Heart right ventricle (tissue), 16 donors: ENCODE data around the gene MORC2. TPM values are rescaled to one million over a fixed set of nuclear protein-coding genes. Genes with fewer than 3 reads are reported as not detected.

ENCODE experiments used
- ATAC-seq, 8 donors: fragments of 200-7000 bp; cut with Tn5 transposase; one replicate each; pipeline ENCODE4 v1.9.1; 2020; ENCODE audit warnings: mild to moderate bottlenecking in 8 of 8, moderate library complexity in 8 of 8, moderate number of reproducible peaks in 1 of 8
- DNase-seq, 2 donors: peaks; one replicate each; pipeline ENCODE4 v3.0.0-alpha.2; 2020
- H3K27ac ChIP-seq, 10 donors: fragments of 200-600 bp; sonication (generic) in 2 of 10; one replicate each; pipeline versions ENCODE4 v1.5.0 to v1.8.0; 2020 to 2022; ENCODE audit warnings: mild to moderate bottlenecking in 3 of 10
- H3K27me3 ChIP-seq, 7 donors: fragments of 200-600 bp; one replicate each; pipeline ENCODE4 v1.8.0; 2021 to 2022; ENCODE audit warnings: mild to moderate bottlenecking in 2 of 7
- H3K36me3 ChIP-seq, 9 donors: fragments of 200-600 bp; sonication (generic) in 1 of 9; one replicate each; pipeline versions ENCODE4 v1.5.0 to v1.8.0; 2020 to 2022; ENCODE audit warnings: mild to moderate bottlenecking in 2 of 9
- H3K4me1 ChIP-seq, 9 donors: fragments of 200-600 bp; sonication (generic) in 1 of 9; one replicate each; pipeline versions ENCODE4 v1.5.0 to v1.8.0; 2020 to 2022; ENCODE audit warnings: mild to moderate bottlenecking in 4 of 9
- H3K4me3 ChIP-seq, 10 donors: fragments of 200-600 bp; sonication (generic) in 2 of 10; one replicate each; pipeline versions ENCODE4 v1.5.0 to v1.8.0; 2020 to 2022; ENCODE audit warnings: mild to moderate bottlenecking in 7 of 10, moderate library complexity in 2 of 10
- H3K9me3 ChIP-seq, 11 donors: fragments of 200-600 bp in 10 of 11; sonication (generic) in 2 of 11; one replicate each; pipeline versions ENCODE4 v1.5.0 to v1.8.0; 2013 to 2022; ENCODE audit warnings: mild to moderate bottlenecking in 2 of 11, control low read depth in 1 of 11, moderate library complexity in 1 of 11
- CTCF ChIP-seq, 9 donors: fragments of 200-600 bp; sonication (generic) in 2 of 9; IDR thresholded peaks; one replicate each; pipeline versions ENCODE4 v1.5.0 to v1.8.0; 2021 to 2022; ENCODE audit warnings: antibody characterized with exemption in 9 of 9, mild to moderate bottlenecking in 5 of 9, moderate library complexity in 1 of 9
- WGBS, 2 donors: extraction: QIAGEN DNeasy Blood & Tissue Kit; methylation state at CpG; one replicate each; pipeline ENCODE4 v1.1.7; 2013; ENCODE audit warnings: inconsistent platforms in 1 of 2; 5-methylcytosine and 5-hydroxymethylcytosine counted together
- intact Hi-C, 10 donors: fragments of 100-400 bp; cut with DNase I; formaldehyde crosslinking; loops; one replicate each; pipeline versions ENCODE4 v1.11.1 to v1.14.2; 2022
- polyA plus RNA-seq, 2 donors: library from polyadenylated mRNA; stranded (reverse); fragments of 200-250 nt; gene quantifications; one replicate each; pipeline ENCODE4 v1.2.3, GENCODE V29; 2013
- total RNA-seq, 10 donors: library from RNA; stranded (reverse); fragmentation: NEBNext Ultra II Directional in 3 of 10; extraction: Animal tissue kit (Norgen Biotek cat#: 25700) in 3 of 10; gene quantifications; one replicate each; pipeline versions ENCODE4 v1.2.1 to v1.2.4, GENCODE V29; 2021 to 2023
- donor health status: Arrhythmogenic right ventricular cardiomyopathy.
- donor health status: ischemic (EF 13 %, LVEDD 7.1; RV severe dilation, severe dysfunction).
- donor health status: healthy with polysubstance abuse.
- donor health status: DM: no; HTN: yes; CAD: no.
- donor health status: DM: no; HTN: no; CAD: no.
- donor health status: ischemic (EF 25% LVEDD 6.9; RV normal size, moderate dysfunction).
- donor health status: ischemic (EF 25% LVEDD 5.7; RV mildly dilated, moderate dysfunction).
- donor health status: healthy.
- donor health status: DM: yes; HTN: yes; CAD: no.
- donor health status: Ischemic cardiomyopathy.
- donor health status: ischemic (EF 35%, LVEDD 5.7; RV mildly dilated, moderate dysfunction).
- donor health status: nonischemic (EF 11% LVEDD 7.7; RV severe dilation, severe dysfunction).
- donor health status: DM: yes; HTN: yes; CAD: no.
- donor health status: PGD.
- donor health status: ischemic (EF 29% LVEDD 5.4; RV normal size, mild dysfunction).
- donor health status: nonischemic (EF 23%, LVEDD 6.1; RV moderate dilation, normal function).

MORC2 gene
- total and polyA plus RNA-seq, 12 donors = 14.1 to 27.8 (median 20.5) TPM

DNA sequence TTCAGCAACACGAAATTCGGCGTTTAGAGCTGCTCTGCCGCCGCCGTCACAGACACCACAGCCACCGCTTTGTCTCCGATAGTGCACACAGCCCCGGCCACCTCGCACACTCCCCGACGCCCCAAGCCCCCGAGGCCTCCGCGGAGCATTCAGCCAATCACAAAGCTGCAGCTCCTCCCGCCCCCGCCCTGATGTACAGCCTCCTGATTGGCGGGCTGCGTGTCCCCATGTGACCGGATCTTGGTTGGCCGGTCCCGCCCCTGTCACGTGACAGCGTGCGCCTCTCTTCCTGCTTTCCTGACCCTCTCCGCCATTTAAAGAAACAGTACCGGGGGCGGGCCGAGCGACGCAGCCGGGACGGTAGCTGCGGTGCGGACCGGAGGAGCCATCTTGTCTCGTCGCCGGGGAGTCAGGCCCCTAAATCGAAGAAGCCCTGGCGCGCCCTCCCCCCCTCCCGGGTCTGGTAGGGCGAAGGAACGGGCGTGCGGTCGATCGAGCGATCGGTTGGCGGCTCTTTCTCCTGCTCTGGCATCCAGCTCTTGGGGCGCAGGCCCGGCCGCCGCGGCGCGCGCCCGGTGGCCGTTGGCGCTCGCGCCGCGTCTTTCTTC, 454 bp upstream of the MORC2 start, which contains the start of gene TUG1:
TUG1 (plus strand) TSS at position 342 of the 608 bp plus-strand sequence.
- peak within 1 kb of the TSS; percentile 88 to 99 (median 96) for H3K27ac ChIP-seq
- intact Hi-C loops = loop anchor here in 7 of 10 donors (2.0 to 5.0 kb wide), 6 partner anchors 76 to 263 kb away; partner anchors contain the start of genes SMTN (in 6 of the 7) and RNF185 (in 1 of the 7)
- TF ChIP-seq CTCF (IDR thresholded peaks at IDR 0.05) = no peak
- peaks cover 0 to 43% (median 27%) of the 10 kb centered on the region in 9 donors for H3K36me3 ChIP-seq
- peaks cover 0 to 59% (median 8%) of the 10 kb centered on the region in 11 donors for H3K9me3 ChIP-seq
- ATAC-seq (peak; percentile 97 to 100 (median 98)), DNase-seq (peak; percentile 98 to 99)
- H3K27me3 ChIP-seq = no peaks in the 10 kb centered on the region
- peaks cover 4 to 59% (median 39%) of the 10 kb centered on the region in 9 donors for H3K4me1 ChIP-seq
- H3K4me3 ChIP-seq = peak within 1 kb of the TSS; percentile 76 to 91 (median 84)
- 0% methylated on average over 54 to 67 of the region's 67 CpGs for WGBS, 2 donors

GRCh38 chr22:30964858-30965257, 3.7 kb downstream of the MORC2 start:
- no peaks in the 10 kb centered on the region for H3K27me3 ChIP-seq
- H3K36me3 ChIP-seq = peaks cover 0 to 9% (median 0%) of the 10 kb centered on the region in 9 donors
- no peak overlapping the region for H3K27ac ChIP-seq
- no peak overlapping the region for H3K4me3 ChIP-seq
- intact Hi-C loops = loop anchor here in 6 of 10 donors (5.0 kb wide), 4 partner anchors 117 to 267 kb away; partner anchors contain the start of genes SMTN (in 6 of the 6) and RNF185 (in 1 of the 6)
- 91 to 94% methylated on average over 4 of the region's 4 CpGs for WGBS, 2 donors
- ATAC-seq (no peak), DNase-seq (no peak)
- H3K4me1 ChIP-seq = peaks cover 0 to 38% (median 25%) of the 10 kb centered on the region in 9 donors
- peaks cover 0 to 21% (median 0%) of the 10 kb centered on the region in 11 donors for H3K9me3 ChIP-seq
- TF ChIP-seq CTCF (IDR thresholded peaks at IDR 0.05) = no peak

DNA sequence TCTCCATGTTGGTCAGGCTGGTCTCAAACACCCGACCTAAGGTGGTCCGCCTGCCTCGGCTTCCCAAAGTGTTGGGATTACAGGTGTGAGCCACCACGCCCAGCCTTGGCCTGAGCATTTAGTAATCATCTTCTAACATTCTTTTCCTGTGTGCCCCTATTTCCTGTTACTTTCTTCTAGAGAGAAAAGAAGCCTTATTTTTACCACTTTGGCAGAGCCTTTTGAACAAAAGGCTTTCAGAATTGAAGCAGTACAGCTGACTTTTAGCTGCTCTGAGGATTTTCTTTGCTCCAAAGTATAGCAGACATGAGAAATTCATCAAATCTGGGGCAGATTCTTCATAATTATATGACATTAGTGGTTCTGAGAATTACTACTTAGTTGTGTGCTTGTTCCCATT, 13.4 kb downstream of the MORC2 start:
- peaks cover 0 to 83% (median 8%) of the 10 kb centered on the region in 9 donors for H3K36me3 ChIP-seq
- WGBS, 2 donors = 95% methylated on average over 4 of the region's 4 CpGs
- intact Hi-C loops = no loop called here

GRCh38 chr22:30953206-30953605, 15.4 kb downstream of the MORC2 start:
- 72 to 83% methylated on average over 2 of the region's 2 CpGs for WGBS, 2 donors
- no peak for TF ChIP-seq CTCF (IDR thresholded peaks at IDR 0.05)
- no peak for ATAC-seq
- peaks cover 0 to 10% (median 4%) of the 10 kb centered on the region in 9 donors for H3K4me1 ChIP-seq
- H3K4me3 ChIP-seq = no peak overlapping the region
- no peak for DNase-seq
- H3K36me3 ChIP-seq = peaks cover 0 to 99% (median 18%) of the 10 kb centered on the region in 9 donors
- H3K27me3 ChIP-seq = no peaks in the 10 kb centered on the region
- no peak overlapping the region for H3K27ac ChIP-seq
- intact Hi-C loops = no loop called here
- no peaks in the 10 kb centered on the region for H3K9me3 ChIP-seq

More for the DNA sequence above, 13.4 kb downstream of the MORC2 start:
- Histone ChIP-seq H3K4me1 (peaks cover 0 to 12% (median 0%) of the 10 kb centered on the region in 9 donors), H3K4me3 (no peak overlapping the region), H3K27ac (no peak overlapping the region), H3K27me3 (no peaks in the 10 kb centered on the region), H3K9me3 (no peaks in the 10 kb centered on the region)
- no peak for TF ChIP-seq CTCF (IDR thresholded peaks at IDR 0.05)
- DNase-seq (no peak), ATAC-seq (no peak)
